ENCODE results near the gene MRPL22.

DNA sequence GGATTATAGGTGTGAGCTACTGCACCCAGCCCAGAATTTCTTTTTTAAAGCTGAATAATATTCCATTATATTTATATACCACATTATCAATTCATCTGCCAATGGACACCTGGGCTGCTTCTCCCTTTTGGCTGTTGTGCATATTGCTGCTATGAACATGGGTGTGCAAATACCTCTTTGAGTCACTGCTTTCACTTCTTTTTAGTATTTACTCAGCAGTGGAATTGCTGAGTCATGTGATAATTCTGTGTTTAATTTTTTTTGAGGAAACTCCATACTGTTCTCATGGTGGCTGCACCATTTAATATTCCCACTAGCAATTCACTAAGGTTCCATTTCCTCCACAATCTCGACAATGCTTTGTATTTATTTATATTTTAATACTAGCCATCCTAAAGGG is 36.5 kb downstream of the MRPL22 start:
- TF ChIP-seq, protein P1, sequence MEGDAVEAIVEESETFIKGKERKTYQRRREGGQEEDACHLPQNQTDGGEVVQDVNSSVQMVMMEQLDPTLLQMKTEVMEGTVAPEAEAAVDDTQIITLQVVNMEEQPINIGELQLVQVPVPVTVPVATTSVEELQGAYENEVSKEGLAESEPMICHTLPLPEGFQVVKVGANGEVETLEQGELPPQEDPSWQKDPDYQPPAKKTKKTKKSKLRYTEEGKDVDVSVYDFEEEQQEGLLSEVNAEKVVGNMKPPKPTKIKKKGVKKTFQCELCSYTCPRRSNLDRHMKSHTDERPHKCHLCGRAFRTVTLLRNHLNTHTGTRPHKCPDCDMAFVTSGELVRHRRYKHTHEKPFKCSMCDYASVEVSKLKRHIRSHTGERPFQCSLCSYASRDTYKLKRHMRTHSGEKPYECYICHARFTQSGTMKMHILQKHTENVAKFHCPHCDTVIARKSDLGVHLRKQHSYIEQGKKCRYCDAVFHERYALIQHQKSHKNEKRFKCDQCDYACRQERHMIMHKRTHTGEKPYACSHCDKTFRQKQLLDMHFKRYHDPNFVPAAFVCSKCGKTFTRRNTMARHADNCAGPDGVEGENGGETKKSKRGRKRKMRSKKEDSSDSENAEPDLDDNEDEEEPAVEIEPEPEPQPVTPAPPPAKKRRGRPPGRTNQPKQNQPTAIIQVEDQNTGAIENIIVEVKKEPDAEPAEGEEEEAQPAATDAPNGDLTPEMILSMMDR (IDR thresholded peaks at IDR 0.05), result no peak
- TF ChIP-seq POLR2A (IDR thresholded peaks at IDR 0.05) (no peak), POLR2AphosphoS5 (IDR thresholded peaks at IDR 0.05; ENCODE audit: insufficient read depth in 1 of 2, low read depth in 1 of 2) (no peak)
